NCI-H2196 treated with DMSO at 0.1 percent for 48 hours (cell line): ENCODE results near the gene ACAT2.
"Not testable (repeated sequence)": the region's sequence is repeated elsewhere in the genome, so short reads cannot be mapped to it uniquely, and the experiment has no call there.

Source experiments
- DNase-seq: peaks from one replicate; lab custom pipeline; 2025; ENCODE audit not compliant: unreplicated experiment; lab: John Stamatoyannopoulos, UW

Gene ACAT2

DNA sequence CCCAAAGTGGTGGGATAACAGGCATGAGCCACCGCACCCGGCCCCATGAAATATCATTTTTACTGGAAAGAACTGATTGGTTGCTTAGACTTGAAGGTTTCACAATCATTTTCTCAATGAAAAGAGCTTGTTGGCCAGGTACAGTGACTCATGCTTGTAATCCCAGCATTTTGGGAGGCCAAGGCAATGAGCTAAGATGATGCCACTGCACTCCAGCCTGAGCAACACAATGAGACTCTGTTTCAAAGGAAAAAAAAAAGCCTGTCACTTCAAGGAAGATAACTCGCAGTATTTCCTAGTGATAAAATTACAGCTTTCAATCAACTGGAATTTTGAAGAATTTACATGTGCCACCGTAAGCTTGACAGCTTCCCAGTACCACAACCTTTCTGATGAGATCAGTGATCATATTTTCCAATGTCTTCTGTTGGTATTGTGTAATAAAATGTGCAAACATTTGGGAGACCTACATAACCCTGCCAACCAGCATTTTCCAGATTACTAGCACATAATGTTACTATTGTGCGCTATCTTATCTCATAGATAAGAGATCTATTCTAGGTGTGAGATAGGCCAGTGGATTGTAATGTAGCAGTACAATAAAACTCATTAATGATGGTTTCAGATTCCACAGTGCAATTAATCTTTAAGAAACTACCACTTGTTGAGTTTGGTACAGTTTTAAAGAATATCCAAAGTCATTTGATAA lies 45.5 kb downstream of the ACAT2 start:
- DNase-seq, result no peak

DNA sequence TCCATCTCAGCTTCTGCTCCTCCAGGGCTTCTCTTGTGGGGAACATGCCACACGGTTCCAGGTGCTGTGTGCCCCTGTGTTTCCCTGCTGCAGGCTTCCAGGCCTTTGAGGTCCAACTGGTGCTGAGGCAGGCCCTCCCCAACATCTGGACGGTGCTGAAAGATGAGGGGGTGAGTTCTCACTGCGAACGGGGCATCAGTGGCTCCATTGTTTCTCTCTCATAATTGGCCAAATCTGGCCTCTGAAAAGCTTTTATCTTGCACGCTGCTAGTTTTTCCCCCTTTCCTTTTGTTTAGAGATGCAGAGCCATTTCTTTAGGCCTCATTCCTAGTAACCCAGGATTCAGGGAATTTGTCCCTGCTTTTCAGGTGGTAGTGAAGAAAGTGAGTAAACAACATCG lies 46.8 kb downstream of the ACAT2 start:
- DNase-seq, result no peak

DNA sequence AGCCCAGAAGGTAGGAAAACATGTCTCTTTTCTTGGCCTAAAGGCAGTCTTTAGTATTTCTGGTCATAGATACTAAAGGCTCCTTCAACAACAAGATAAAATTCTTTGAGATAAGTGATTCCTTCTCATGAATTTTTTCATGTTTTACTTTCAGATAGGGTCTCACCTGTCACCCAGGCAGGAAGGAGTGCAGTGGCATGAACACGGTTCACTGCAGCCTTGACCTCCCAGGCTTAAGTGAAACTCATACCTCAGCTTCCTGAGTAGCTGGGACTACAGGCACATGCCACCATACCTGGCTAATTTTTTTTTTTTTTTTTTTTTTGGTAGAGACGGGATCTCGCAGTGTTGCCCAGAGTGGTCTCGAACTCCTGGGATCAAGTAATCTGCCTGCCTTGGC lies 47.3 kb downstream of the ACAT2 start:
- DNase-seq, result no peak

DNA sequence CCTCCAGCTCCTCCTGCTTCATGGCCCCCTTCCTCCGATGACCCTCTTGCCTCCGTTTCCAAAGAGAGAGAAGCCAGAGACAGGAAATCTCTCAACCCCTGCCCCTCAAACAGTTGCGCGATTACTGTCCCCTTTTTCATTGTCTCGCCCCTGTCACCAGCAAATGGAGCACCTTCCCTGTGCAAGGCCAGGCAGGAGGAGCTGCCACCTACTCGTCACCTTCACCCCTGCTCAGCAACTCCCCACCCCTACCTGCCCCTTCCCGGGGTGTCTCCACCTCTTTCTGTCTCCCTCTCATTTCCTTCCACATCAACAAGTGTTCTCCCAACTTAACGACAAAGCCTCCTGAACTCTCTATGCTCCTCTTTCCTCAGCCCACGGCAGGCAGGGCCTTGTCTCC lies 51.9 kb downstream of the ACAT2 start:
- DNase-seq, result no peak

DNA sequence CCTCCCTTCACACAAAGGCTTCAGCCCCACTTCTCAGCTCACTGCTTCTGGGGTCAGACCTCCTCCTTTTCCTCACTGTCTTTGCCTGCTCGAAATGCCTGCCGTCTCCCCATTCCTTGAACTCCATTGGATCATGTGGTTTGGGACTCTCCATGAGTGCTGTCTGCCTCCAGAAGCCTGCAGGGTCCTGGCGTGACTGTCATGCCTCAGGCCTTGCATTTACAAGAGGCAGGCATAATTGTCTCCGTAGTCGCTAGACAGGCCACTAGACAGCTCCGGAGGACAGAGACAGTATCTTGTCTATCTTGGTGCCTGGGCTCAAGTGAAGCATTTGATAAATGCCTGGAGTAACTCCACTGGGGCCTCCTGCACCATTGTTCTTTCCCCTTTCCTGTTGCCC lies 53.6 kb downstream of the ACAT2 start:
- no peak for DNase-seq

DNA sequence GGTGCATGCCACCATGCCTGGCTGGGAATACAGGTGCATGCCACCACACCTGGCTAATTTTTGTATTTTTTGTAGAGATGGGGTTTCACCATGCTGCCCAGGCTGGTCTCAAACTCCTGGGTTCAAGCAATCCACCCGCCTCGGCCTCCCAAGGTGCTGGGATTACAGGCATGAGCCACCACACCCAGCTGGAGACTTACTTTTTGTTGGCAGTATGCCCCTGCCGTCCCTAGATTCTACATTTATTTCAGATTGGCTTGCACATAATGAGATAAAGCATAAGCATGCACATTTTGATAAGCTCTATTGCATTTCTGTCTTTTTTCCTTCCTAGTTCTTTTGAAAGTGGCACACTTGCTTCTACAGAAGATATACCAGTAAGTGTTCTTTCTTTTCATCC lies 54.9 kb downstream of the ACAT2 start:
- not testable (repeated sequence) for DNase-seq

DNA sequence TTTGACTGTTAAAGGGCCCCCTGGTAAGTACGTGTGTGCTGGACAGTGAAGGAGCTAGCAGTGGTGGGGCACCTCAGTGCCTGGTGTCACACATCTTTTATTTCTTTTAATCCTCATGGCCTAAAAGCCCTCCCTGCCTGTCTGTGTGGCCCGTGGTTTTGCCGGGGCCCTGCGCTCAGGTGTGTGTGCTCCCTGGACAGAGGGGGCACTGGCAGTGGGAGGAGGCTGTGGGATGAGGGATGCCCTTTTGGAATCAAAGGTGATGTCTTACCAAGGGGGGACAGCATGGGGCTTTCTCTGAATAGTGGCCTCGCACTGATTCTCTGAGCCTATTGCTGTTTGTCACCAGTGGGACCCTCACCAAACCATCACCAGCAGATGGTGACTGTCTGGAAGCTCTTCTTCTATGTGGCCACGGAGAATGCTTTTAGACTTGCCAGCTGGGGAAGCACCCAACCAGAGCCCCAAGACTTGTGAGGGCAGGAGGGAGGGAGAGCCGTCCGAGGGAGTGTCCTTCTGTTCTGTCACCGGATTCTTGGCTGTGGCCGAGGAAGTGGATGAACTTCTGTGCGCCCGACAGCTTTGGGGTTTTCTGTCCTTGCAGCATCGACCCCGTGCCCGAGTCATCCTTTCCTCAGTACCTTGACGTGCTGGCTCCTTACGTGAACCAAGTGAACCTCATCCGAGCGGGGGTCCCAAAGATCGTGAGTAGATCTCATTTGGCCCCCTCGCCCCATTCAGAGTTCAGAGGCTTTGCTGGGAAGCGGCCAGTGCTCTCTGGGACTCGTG lies 56.3 kb downstream of the ACAT2 start:
- no peak for DNase-seq

DNA sequence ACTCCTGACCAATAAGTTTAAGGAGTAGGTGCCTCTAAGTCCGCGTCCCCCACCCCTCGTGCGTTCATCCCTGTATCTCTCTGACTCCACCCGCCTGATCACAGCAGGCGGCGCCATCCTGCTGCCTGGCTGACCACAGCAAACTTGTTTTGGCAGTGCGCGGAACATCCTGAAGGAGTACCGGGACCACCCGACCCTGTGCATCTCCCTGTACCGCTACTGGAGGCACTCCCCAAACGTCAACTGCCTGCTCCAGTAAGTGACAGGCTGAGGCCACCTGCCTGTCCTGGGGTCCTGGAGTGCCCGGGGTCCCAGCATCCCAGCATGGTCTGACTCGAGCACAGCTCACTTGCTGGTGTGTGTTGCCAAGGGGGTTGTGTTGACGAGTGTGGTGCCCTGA lies 57.3 kb downstream of the ACAT2 start:
- no peak for DNase-seq

DNA sequence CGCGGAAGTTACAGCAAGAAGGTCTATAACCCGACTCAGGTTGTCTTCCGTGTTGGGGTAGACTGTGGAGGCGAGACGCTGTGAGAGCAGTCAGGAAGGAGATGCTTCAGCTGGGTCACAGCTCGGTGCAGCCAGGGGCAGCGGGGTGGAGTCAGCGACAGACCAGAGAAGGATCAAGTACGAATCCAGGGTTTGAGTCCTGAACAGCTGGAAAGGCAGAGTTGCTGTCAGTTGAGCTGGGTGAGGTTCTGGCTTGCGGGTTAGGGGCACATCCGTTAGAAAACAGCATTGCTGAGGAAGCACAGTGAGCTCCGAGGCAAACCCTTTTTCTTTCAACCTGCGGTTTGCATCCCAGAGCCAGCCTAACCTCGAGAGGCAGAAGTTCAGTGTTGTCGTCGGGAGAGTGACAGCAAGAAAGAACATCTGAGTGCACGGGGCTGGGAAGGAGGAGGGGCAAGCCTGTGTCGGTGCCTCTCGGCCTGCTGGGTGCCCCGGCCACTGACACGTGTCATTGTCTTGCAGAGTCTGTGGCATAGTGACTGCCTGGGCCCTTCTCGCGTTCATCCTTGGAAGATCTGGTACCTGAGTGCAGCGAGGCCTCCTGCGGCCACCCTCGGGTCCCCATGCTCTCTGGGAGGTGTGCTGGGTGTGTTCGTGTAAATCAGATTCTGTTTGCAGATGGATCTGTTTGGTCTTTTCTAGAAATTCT lies 58.2 kb downstream of the ACAT2 start:
- no peak for DNase-seq

DNA sequence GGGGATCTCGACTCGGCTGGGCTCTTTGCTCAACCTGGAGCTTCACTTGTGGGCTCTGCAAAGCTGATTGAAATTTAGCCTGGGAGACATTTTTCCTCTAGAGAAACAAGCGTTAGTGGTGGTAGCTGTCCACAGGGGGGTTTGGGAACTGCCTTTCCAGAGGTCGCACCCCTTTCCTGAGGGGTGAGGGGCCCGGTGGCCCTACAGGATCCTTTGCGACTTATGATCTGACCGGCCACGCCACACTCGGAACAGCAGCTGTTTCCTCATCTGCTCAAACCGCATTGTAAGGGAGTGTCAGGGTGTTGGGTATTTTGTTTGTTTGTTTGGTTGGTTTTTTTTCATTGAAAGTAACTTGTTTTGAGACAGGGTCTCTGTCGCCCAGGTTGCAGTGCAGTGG lies 59.3 kb downstream of the ACAT2 start:
- no peak for DNase-seq

DNA sequence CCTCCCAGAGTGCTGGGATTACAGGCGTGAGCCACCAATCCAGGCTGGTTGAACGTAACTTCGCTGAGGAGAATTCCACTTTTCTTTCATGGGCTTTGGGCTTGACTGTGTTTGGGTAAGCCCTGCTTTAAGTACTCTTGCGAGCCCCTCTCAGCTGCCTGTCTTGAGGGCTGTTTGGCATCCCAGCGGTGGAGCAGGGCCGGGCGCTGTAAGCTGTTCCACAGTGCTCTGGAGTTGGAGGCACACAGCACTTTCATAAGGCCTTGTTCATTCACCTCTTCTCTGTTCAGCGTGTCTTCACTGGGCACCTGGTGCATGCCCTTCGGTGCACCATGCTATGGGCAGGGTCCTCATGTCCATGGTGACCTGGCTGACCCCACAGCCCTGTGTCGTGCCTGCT lies 59.9 kb downstream of the ACAT2 start:
- DNase-seq, result no peak

DNA sequence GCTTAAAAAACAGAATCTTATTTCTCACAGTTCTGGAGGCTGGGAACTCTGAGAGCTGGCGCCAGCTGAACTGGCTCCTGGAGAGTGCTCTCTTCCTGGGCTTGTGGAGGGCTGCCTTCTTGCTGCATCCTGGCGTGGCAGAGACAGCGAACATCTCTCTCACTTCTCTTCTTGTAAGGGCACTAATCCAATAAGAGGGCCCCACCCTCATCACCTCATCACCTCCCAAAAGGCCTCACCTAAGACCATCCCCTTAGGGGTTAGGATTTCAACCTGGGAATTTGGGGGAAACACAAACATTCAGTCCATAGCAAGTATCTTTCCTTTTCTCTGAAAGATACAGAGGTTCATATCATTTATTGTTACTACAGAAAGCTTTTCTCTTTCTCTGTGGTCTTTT lies 62.1 kb downstream of the ACAT2 start:
- no peak for DNase-seq

DNA sequence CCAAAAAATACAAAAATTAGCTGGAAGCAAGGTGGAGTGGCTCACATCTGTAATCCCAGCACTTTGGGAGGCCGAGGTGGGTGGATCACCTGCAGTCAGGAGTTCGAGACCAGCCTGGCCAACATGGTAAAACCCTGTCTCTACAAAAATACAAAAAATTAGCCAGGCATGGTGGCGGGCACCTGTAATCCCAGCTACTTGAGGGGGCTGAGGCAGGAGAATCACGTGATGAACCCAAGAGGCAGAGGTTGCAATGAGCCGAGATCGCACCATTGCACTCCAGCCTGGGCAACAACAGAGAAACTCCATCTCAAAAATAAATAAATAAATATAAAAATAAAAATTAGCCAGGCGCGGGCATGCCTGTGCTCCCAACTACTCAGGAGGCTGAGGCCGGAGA lies 62.8 kb downstream of the ACAT2 start:
- not testable (repeated sequence) for DNase-seq

DNA sequence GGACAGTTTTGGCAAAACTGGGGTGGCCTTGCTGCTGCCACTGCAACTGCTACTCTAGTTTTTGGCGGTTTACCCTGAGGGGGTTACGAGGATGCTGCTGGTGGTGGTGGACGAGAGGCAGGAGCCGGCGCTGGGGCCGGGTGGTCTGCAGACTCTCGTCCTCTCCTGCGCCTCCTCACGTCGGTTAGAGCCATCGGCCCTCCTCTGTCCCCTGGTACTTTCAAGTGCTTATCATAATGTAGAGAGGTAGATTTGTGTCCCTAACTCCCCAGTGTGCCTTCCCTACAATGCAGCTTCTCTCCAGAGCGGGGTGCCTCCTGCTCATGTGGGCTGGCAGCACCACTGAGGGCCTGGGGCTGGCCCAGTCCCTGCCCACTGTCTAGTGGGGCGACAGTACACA lies 64.2 kb downstream of the ACAT2 start:
- no peak for DNase-seq

DNA sequence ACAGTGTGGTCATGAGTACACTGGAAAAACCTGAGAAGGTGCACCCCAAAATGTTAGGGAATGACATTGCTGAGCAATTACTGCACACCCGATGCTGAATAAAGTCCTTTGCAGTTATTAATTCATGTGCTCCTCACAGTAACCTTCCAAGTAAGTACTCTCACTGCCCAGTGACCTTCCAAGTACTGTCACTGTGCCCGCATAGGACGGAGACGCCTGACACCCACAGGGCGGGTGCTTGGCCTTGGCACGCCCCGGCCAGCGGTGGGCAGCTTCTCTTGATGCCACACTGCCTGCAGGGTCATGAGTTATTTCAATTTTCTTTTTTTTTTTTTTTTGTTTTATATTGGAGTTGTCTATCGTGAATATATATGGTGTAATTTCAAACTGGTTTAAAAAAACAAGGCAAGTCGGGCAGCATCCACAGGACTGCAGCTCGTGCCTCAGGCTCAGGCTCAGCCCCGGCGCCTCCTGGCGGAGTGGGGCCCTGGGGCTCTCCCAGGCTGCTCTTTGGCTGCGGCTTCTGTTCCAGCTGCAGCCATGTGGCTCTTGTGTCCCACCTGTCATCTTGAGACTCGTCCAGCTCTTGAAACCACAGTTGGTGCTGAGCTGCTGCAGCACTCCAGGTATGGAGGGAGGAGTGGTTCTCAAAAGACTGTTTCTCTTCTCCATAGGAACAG lies 65.3 kb downstream of the ACAT2 start:
- DNase-seq, result no peak

DNA sequence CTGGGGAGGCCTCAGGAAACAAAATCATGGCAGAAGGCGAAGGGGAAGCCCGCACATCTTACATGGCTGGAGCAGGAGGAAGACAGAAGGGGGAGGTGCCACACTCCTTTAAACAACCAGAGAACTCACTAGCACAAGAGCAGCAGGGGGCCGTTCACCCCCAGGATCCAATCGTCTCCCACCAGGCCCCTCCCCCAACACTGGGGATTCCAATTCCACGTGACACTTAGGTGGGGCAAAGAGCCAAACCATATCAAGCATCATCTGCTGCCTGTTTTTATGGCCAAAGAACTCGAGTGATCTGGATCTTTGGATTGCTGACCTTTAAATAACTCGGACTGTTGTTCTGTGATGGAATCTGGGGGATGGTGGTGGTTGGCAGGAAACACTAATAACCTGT lies 66.2 kb downstream of the ACAT2 start:
- no peak for DNase-seq
